Activated B cell treated with CpG ODN at 0.5 μM for 24 hours (primary cell): Measurements from ENCODE around the gene ANXA8L1. TPM values are rescaled to one million over a fixed set of nuclear protein-coding genes. Genes with fewer than 3 reads are reported as not detected.
"Not testable (repeated sequence)": the region's sequence is repeated elsewhere in the genome, so short reads cannot be mapped to it uniquely, and the experiment has no call there.

ENCODE experiments used
- ATAC-seq: fragments of 200-7000 bp; cut with Tn5 transposase; one replicate; pipeline ENCODE4 v1.10.0; 2021; ENCODE audit warnings: low read depth, mild to moderate bottlenecking, moderate library complexity
- CTCF ChIA-PET: fragments of 350-600 bp; sonication (Branson Sonifier 250); formaldehyde crosslinking; loops from one replicate; lab custom pipeline; 2021; ENCODE audit warnings: antibody characterized with exemption; lab: Charles Lee
- POLR2A ChIA-PET: fragments of 350-600 bp; sonication (Branson Sonifier 250); formaldehyde crosslinking; loops from one replicate; lab custom pipeline; 2021; ENCODE audit warnings: antibody characterized with exemption; lab: Charles Lee
- DNase-seq: peaks from one replicate; pipeline ENCODE4 v3.0.0; 2022
- H3K27ac Mint-ChIP-seq: one replicate; pipeline ENCODE4 v1.8.0; 2020; ENCODE audit warnings: mixed read lengths
- H3K27me3 Mint-ChIP-seq: one replicate; pipeline ENCODE4 v1.8.0; 2021; ENCODE audit warnings: mixed read lengths
- H3K36me3 Mint-ChIP-seq: one replicate; pipeline ENCODE4 v1.8.0; 2021; ENCODE audit warnings: low read depth, mixed read lengths
- H3K4me1 Mint-ChIP-seq: one replicate; pipeline ENCODE4 v1.8.0; 2021; ENCODE audit warnings: mixed read lengths
- H3K4me3 Mint-ChIP-seq: one replicate; pipeline ENCODE4 v1.8.0; 2020; ENCODE audit warnings: mild to moderate bottlenecking, mixed read lengths
- H3K9me3 Mint-ChIP-seq: one replicate; pipeline ENCODE4 v1.8.0; 2020; ENCODE audit warnings: mixed read lengths
- intact Hi-C: fragments of 100-400 bp; cut with micrococcal nuclease; formaldehyde crosslinking; loops from one replicate; pipeline ENCODE4 v1.15.1; 2024
- total RNA-seq: library from RNA; stranded (reverse); gene quantifications from 2 replicates; pipeline ENCODE4 v1.2.3, GENCODE V29; 2022

ANXA8L1 gene
- total RNA-seq, 1 donor from 2014 or later: not detected

- H3K27me3 Mint-ChIP-seq, POLR2A ChIA-PET, H3K9me3 Mint-ChIP-seq, DNase-seq, H3K4me3 Mint-ChIP-seq, H3K4me1 Mint-ChIP-seq, ATAC-seq, CTCF ChIA-PET, H3K27ac Mint-ChIP-seq, H3K36me3 Mint-ChIP-seq, intact Hi-C loops: not testable (repeated sequence)
Measured at GRCh38 chr10:46419570-46420379, 44.2 kb downstream of the ANXA8L1 start.

- POLR2A ChIA-PET, intact Hi-C loops, CTCF ChIA-PET, H3K27me3 Mint-ChIP-seq, H3K4me3 Mint-ChIP-seq, H3K9me3 Mint-ChIP-seq, ATAC-seq, DNase-seq, H3K27ac Mint-ChIP-seq, H3K36me3 Mint-ChIP-seq, H3K4me1 Mint-ChIP-seq: not testable (repeated sequence)
Measured at GRCh38 chr10:46423550-46423949, 48.0 kb downstream of the ANXA8L1 start.

- H3K27ac Mint-ChIP-seq, H3K27me3 Mint-ChIP-seq, H3K4me3 Mint-ChIP-seq, CTCF ChIA-PET, DNase-seq, H3K4me1 Mint-ChIP-seq, intact Hi-C loops, H3K9me3 Mint-ChIP-seq, POLR2A ChIA-PET, H3K36me3 Mint-ChIP-seq, ATAC-seq: not testable (repeated sequence)
Measured at GRCh38 chr10:46440942-46441341, 65.4 kb downstream of the ANXA8L1 start.

Other genes with a start within 250 kb of the ANXA8L1 start
- not detected in 2 replicates for gene ANTXRL, start 88.8 kb upstream of the ANXA8L1 start, total RNA-seq
- not detected in 2 replicates for gene NPY4R, start 90.2 kb downstream of the ANXA8L1 start, total RNA-seq
- not detected in 2 replicates for gene GPRIN2, start 180.9 kb downstream of the ANXA8L1 start, total RNA-seq
- gene SYT15, start 203.4 kb downstream of the ANXA8L1 start, total RNA-seq: 0.86 and 1.1 TPM in 2 replicates